SK-N-SH (cell line): ENCODE data around the gene CASKIN2.

ENCODE experiments used
- CTCF ChIP-seq: fragments of 200-600 bp; sonication (generic); IDR thresholded peaks from 2 replicates; pipeline ENCODE4 v1.6.1; 2017; ENCODE audit warnings: antibody characterized with exemption, mild to moderate bottlenecking, moderate library complexity
- REST ChIP-seq: IDR thresholded peaks from 2 replicates; pipeline ENCODE4 v1.6.1; 2012; ENCODE audit warnings: mild to moderate bottlenecking, low read depth, low read length, moderate library complexity
- TAF1 ChIP-seq: IDR thresholded peaks from 2 replicates; pipeline ENCODE4 v1.6.1; 2012; ENCODE audit warnings: low read depth, mild to moderate bottlenecking, low read length, moderate library complexity, borderline replicate concordance
- TF ChIP-seq, protein P1 (sequence below): fragments of 150-350 bp; IDR thresholded peaks from 2 replicates; pipeline ENCODE4 v1.6.1; 2016; ENCODE audit warnings: mild to moderate bottlenecking, low read depth, low read length
- TF ChIP-seq, protein P2 (sequence below): IDR thresholded peaks from 2 replicates; pipeline ENCODE4 v1.4.0; 2012; ENCODE audit warnings: low read depth, borderline replicate concordance

GRCh38 chr17:75549246-75550138 lies 34.2 kb upstream of the CASKIN2 start:
- TF ChIP-seq REST (no peak), CTCF (no peak), TAF1 (no peak)
- TF ChIP-seq, protein P1, sequence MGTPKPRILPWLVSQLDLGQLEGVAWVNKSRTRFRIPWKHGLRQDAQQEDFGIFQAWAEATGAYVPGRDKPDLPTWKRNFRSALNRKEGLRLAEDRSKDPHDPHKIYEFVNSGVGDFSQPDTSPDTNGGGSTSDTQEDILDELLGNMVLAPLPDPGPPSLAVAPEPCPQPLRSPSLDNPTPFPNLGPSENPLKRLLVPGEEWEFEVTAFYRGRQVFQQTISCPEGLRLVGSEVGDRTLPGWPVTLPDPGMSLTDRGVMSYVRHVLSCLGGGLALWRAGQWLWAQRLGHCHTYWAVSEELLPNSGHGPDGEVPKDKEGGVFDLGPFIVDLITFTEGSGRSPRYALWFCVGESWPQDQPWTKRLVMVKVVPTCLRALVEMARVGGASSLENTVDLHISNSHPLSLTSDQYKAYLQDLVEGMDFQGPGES: no peak
- TF ChIP-seq, protein P2, sequence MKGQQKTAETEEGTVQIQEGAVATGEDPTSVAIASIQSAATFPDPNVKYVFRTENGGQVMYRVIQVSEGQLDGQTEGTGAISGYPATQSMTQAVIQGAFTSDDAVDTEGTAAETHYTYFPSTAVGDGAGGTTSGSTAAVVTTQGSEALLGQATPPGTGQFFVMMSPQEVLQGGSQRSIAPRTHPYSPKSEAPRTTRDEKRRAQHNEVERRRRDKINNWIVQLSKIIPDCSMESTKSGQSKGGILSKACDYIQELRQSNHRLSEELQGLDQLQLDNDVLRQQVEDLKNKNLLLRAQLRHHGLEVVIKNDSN: no peak
